GM19468 (cell line): ENCODE results near the gene ARG2.

Source experiments
- ATAC-seq: cut with Tn5 transposase; IDR thresholded peaks from one replicate; pipeline ENCODE4 v1.9.1; 2021; ENCODE audit warnings: mild to moderate bottlenecking, moderate library complexity, moderate number of reproducible peaks; ENCODE audit not compliant: unreplicated experiment; ENCODE audit errors: extremely low read depth

Gene ARG2

DNA sequence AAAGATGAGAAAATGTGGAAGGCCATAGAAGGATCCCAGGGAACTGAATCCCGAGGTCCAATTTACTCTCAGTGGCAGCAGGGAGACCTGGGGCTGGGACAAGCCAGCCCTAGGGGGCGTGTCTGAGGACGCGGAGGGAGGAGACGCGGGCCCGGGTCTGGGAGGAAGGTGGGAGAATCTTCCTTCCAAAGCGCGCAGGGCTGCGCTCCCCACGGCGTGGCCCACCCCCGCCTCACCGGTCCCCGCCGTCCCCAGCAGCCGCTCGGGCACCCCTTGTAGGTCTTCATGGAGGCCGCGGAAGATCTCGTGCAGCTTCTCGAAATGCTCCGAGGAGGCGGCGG lies 54.4 kb downstream of the ARG2 start:
- no peak for ATAC-seq

GRCh38 chr14:67674480-67675218 lies 54.9 kb downstream of the ARG2 start, which contains the start of gene VTI1B:
VTI1B (minus strand) TSS chr14:67674632; CDS start chr14:67674489, 143 bp downstream.
- peak; percentile 56 for ATAC-seq

DNA sequence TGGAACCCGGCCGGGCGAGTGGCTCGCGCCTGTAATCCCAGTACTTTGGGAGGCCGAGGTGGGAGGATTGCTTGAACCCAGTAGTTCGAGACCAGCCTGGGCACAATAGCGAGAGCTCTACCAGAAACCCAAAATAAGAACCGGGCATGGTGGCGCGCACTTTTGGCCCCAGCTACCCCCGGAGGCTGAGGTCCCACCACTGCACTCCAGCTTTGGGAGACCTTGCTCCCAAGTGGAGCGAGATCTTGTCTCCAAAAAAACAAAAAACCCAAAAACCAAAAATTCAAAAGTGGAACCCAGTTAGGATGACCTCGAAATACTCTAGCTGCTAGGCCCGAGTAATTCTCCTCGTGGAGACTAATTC lies 55.5 kb downstream of the ARG2 start:
- ATAC-seq, result no peak

- no peak for ATAC-seq
Observed at GRCh38 chr14:67679006-67679405, 59.3 kb downstream of the ARG2 start.

DNA sequence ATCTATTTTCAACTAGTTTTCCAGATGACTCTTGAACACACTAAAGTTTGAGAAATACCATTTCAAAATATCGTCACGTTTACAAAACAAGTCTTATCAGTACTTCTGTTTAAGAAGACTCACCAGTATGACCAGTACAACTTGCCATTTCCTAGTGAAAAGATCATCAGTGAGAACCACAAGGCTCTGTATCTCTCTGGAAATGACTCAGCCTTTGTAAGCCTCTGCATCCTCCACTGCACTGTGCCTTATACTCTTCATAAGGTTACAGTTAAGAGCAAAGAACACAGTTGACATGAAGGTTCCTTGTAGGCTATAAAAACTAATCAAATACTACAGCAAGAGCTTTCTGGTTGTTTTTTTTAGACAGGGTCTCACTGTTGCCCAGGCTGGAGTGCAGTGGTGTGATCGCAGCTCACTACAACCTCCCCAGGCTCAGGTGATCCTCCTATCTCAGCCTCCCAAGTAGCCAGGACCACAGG lies 60.4 kb downstream of the ARG2 start:
- ATAC-seq, result peak; percentile 80

- no peak for ATAC-seq
Observed at GRCh38 chr14:67680941-67681340, 61.2 kb downstream of the ARG2 start.

GRCh38 chr14:67683842-67684241 lies 64.1 kb downstream of the ARG2 start:
- ATAC-seq, result no peak

DNA sequence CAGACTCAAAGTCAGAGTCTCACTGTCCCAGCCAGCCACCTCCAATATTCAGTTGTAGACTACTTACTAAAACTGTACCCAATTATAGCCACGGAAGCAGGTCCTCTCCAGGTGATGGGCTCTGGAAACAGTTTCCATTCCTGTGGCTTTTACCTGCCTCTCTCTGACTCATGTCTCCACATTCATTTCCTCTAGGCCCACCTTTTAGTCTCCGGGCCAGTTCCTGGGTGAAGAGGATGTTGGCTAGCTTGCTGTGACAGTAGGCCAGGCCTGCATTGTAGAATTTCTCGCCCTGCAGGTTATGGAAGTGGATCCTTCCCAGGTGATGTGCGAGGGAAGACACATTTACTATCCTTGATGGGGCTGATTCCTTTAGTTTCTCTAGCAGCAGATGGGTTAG lies 70.3 kb downstream of the ARG2 start:
- no peak for ATAC-seq

DNA sequence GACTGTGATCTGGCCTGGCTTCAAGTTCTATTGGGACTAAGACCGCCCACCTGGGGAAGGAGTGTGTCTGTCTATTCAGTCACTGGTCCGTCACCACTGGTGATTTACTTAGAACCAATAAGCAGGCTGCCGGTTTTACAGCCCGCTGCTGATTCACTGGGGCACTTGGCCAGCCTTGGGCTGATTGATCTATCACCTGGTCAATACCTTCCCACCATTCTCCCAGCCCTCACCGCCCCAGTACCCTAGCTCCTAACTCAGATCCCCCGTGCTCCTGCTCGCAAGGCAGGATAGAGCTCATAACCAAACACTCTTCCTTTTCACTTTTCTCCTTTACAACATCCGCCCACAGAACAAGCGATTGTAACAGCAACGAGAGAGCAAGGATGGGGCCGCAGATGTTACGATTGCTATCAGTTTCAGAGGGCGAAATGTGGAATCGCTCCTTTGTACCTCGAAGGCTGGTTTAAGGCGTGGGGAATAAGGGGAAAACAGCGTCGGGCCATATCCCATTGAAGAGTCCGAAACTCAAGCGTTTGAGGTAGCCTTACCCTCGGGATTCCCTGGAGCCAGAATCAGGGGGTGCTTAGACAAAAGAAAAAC lies 75.2 kb downstream of the ARG2 start:
- no peak for ATAC-seq

GRCh38 chr14:67695394-67695949 lies 75.8 kb downstream of the ARG2 start, which contains the start of gene RDH11:
RDH11 (minus strand) TSS chr14:67695764; CDS start chr14:67695703, 61 bp downstream.
- peak; percentile 77 for ATAC-seq

- no peak for ATAC-seq
Observed at GRCh38 chr14:67697006-67697405, 77.3 kb downstream of the ARG2 start.

DNA sequence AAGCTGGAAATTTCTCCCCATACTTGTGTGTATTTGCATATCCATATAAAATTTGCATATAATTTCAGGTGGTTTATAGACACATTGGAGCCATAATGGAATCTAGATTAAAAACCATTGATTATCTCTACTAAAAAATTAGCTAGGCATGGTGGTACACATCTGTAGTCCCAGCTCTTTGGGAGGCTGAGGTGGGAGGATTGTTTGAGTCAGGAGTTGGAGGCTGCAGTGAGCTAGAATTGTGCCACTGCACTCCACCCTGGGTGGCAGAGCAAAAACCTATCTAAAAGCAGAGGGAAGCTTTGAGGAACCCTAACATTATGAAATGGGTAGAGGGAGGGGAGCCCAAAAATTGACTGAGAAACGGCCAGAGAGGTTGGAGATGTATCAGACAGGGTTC lies 78.5 kb downstream of the ARG2 start:
- no peak for ATAC-seq
